ENCODE data around the gene SLC1A7.
A peak's percentile ranks its signal among the peaks of the same experiment; 100 is the strongest.
"Not testable (repeated sequence)": the region's sequence is repeated elsewhere in the genome, so short reads cannot be mapped to it uniquely, and the experiment has no call there.

The SLC1A7 gene

GRCh38 chr1:53142226-53142853, at the start of gene SLC1A7:
SLC1A7 (minus strand) TSS chr1:53142638; CDS start chr1:53142449, 189 bp downstream.
- no peak for DNase-seq

DNA sequence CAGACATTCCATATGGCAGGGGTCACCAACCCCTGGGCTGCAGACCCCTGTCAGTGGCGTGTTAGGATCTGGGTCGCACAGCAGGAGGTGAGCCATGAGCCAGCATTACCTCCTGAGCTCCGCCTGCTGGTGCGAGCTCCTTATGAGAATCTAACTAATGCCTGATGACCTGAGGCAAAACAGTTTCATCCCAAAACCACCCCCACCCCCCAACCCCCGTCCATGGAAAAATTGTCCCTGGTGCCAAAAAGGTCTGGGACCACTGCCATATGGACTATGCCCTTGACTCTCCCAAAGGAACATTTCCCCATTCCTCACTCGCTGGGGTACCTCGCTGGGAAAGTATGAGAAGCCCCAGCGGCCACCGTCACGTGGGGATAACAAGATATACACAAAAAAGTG, 47.8 kb upstream of the SLC1A7 start:
- DNase-seq = no peak

DNA sequence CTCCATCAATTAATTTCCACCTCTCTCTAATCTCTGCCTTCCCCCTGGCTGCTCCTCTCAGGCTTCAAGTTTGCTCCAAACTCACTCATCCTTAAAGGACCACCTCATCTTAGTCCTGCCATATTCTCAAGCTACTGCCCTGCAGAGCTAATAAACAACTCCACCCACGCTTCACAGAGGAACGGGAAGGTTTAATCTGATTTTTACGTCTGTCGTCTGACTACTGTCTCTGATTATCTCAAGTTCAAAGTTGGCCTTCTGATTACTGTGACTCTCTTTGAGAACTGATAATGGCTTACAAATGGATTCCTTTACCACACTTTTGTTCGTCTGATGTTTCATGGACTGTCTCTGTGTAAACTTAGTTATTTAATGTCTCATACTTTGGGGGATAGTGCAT, 46.6 kb upstream of the SLC1A7 start:
- no peak for DNase-seq

DNA sequence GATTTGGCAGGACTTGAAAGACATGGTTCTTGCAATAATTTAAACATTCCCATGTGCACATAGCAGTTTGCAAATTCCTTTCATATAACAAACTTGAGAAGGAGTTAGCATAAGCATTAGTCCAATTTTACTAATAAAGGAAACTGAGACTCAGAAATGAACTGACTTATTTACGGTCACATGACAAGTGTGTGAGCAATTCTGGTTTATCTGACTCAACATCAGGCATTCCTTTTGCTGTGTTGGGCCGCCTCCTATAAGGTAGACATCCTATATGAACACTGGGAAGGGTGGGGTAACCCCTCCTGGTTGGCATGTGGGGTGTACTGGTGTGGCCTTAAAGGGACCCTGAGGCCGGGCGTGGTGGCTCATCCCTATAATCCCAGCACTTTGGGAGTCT, 45.7 kb upstream of the SLC1A7 start:
- no peak for DNase-seq

GRCh38 chr1:53187401-53187800, 45.0 kb upstream of the SLC1A7 start:
- no peak for DNase-seq

- no peak for DNase-seq
Measured at GRCh38 chr1:53186533-53186932, 44.1 kb upstream of the SLC1A7 start.

DNA sequence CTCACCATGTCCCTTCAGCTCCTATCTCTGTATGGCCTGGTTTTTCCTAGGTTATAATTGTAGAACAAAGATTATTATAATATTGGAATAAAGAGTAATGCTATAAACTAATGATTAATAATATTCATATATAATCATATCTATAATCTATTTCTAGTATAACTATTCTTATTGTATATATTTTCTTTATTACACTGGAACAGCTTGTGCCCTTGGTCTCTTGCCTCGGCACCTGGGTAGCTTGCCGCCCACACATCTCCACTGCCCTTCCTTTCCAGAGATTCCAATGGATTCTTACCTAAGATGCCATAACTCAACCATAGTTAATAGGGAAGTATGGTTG, 43.5 kb upstream of the SLC1A7 start:
- not testable (repeated sequence) for DNase-seq

GRCh38 chr1:53183095-53183990, 40.9 kb upstream of the SLC1A7 start:
- no peak for DNase-seq

DNA sequence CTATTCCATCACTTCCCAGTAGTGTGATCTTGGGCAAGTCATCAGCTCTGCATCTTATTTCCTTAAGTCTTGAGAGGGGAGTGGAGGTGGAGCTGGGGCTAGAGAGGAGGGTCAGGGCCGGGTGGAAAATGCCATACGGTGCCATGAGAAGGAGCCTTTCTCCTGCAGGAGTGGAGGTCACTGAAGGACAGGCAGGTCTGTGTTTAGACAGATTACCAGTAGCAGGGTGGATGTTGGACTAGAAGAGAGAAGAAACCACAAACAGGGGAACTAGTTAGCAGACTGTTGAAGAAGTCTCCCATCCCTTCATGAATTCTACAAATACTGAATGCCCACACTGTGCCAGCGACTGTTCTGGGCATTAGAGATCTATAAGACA, 40.3 kb upstream of the SLC1A7 start:
- DNase-seq = no peak

DNA sequence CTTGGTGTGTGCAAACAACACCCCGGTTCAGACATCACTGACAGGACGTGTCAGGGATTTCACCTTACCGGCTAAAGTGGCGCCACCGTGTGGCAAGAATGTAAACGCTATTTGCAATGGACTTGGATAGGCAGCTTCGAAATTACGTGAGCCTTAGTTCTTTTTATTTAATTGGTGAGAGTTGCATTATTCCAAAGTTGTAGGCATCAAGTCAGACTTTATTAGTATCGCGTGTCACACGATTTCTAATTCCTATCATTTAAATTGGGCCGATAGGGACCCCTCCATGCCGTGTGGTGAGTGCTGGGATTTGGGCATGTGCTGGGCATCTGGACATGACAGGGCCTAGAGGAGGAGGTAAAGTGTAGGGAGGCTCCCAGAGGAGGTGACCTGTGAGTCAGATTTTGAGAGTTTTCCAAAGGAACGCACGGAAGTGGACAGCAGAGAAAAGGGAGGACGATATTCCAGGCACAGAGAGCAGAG, 39.7 kb upstream of the SLC1A7 start:
- DNase-seq = peak; percentile 82

GRCh38 chr1:53180951-53181350, 38.5 kb upstream of the SLC1A7 start:
- no peak for DNase-seq

DNA sequence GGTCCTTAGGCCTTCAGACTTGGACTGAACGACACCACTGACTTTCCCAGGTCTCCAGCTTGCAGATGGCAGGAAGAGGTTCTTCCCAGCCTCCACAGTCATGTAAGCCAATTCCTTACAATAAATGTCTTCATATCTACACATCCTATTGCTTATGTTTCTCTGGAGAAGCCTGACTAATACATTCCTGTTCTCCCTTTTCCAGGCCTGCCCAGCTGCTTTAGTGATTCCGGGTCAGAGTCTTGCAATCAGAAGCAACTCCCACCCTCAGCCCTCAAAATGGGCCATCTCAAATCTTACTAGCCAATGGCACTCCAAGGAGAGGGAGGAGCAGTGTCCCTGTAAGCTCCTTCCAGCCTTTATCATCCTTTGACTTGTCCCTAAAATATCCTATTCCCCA, 37.8 kb upstream of the SLC1A7 start:
- DNase-seq = no peak

DNA sequence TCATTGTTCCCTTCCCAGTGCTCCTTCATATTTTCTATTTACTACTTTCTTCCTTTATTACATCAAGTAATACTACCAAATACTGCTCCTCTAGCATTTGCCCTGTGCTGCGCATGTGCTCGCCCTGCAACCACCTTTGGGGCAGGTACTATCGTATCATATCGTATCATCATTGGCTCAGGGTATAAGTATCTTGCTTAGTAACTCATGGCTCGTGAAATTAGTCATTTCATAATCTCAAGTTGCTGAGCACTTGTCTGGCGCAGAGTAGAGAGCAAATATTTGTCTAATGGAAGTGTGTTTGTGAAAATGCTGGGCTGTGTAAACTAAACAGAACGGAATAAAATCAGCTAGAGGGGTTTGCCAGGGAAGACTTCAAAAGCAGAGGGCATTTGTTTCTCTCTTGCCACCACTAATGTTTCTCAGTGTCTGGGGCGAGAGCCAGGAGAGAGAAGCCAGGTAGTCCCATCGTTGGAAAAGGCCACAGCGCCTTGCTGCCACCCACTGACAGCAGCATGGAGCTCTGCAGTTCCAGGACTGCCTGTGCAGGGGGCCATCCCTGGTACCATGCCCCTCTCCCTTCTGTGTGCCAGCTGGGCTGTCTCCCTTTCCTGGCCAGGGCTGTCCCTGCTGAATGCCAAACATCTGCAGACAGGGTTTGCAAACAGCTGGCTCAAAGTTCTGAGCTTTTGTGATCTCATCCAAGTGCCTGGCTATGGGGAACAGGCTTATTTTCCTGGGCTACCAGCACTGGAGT, 34.2 kb upstream of the SLC1A7 start:
- DNase-seq = peak; percentile 68

- no peak for DNase-seq
Measured at GRCh38 chr1:53174971-53175913, 32.8 kb upstream of the SLC1A7 start.

GRCh38 chr1:53172426-53173128, 30.1 kb upstream of the SLC1A7 start:
- no peak for DNase-seq

DNA sequence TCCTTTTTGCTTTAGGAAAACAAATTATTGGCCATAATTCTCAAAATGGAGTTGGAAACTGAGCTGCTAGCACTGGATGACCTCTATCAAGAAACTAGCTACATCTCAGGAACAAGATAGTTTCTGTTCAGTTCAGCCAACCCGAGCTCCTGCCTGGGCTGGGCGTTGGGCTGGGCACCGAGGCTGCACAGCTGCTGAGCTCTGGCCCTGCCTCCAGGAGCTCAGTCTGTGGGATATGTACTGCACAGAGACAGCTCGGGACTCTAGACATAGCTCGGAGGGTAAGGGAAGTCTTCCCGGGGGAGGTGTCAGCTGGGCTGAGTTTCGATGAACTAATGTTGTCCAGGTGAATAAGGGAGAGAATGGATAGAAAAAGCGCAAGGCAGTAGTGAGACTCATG, 24.5 kb upstream of the SLC1A7 start:
- no peak for DNase-seq

DNA sequence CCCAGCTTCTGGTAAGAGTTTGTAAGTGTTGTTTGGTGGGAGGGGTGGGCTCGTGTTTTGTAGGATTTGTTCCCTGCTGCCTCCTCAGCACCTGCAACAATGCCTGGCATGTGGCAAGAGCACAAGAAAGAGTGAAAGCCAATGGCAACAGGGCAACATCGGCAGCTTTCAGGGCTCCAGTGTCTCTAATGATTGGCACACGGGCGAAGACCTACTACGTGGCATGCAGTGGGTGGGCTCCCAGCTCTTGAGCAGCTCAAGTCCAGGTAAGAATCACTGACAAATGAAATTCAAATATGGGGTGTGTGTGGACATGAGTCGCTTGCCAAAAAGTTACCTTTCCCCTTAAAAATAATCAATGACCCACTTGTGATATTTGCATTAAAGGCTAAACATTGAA, 23.9 kb upstream of the SLC1A7 start:
- no peak for DNase-seq

GRCh38 chr1:53165408-53165961, 23.0 kb upstream of the SLC1A7 start:
- DNase-seq = no peak

- no peak for DNase-seq
Measured at GRCh38 chr1:53163291-53163768, 20.9 kb upstream of the SLC1A7 start.

GRCh38 chr1:53162621-53163020, 20.2 kb upstream of the SLC1A7 start:
- no peak for DNase-seq

DNA sequence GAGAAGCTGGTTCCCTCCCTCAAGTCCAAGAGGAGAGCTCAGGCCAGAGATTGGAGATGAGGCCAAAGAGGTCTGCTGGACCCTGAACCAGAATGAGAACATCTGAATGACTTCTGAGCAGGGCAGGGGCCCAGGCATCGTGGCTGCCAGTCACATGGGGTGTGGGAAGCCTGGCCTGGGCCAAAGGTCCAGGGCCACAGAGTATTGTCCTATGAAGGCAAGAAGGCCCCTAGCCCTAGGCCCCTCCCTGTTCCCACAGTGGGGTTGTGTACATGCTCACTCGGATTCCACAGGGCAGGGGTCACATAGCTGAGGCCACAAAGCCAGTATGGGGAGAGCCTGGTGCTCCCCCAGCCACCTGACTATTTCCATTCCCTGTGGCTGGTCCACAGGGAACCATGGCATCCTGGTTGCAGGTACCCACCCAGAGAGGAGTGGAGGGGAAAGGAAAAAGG, 18.5 kb upstream of the SLC1A7 start:
- no peak for DNase-seq
